Colon (tissue), 2 donors: ENCODE results near the gene RING1.

Source experiments
- FAIRE-seq: peaks from 2 replicates; lab custom pipeline; 2012; peaks lifted over from hg19 to GRCh38; lab: Jason Lieb, UNC
- donor health status: control.
- donor health status: control.

RING1 gene

GRCh38 chr6:33171880-33172687 lies 36.2 kb upstream of the RING1 start:
- no peak for FAIRE-seq

- no peak for FAIRE-seq
Observed at GRCh38 chr6:33172688-33173534, 35.4 kb upstream of the RING1 start.

- no peak for FAIRE-seq
Observed at GRCh38 chr6:33173535-33174180, 34.6 kb upstream of the RING1 start.

GRCh38 chr6:33174784-33175183 lies 33.5 kb upstream of the RING1 start:
- FAIRE-seq = no peak

- FAIRE-seq = no peak
Observed at GRCh38 chr6:33175436-33176069, 32.7 kb upstream of the RING1 start.

- FAIRE-seq = no peak
Observed at GRCh38 chr6:33176906-33177305, 31.4 kb upstream of the RING1 start.

- no peak for FAIRE-seq
Observed at GRCh38 chr6:33177552-33178446, 30.5 kb upstream of the RING1 start.

- FAIRE-seq = no peak
Observed at GRCh38 chr6:33178755-33179475, 29.4 kb upstream of the RING1 start.

- no peak for FAIRE-seq
Observed at GRCh38 chr6:33181141-33181540, 27.2 kb upstream of the RING1 start.

- FAIRE-seq = no peak
Observed at GRCh38 chr6:33183071-33183683, 25.1 kb upstream of the RING1 start.

- FAIRE-seq = no peak
Observed at GRCh38 chr6:33185190-33185589, 23.1 kb upstream of the RING1 start.

- no peak for FAIRE-seq
Observed at GRCh38 chr6:33185654-33186187, 22.6 kb upstream of the RING1 start.

GRCh38 chr6:33187809-33188208 lies 20.5 kb upstream of the RING1 start:
- no peak for FAIRE-seq

- no peak for FAIRE-seq
Observed at GRCh38 chr6:33189164-33189563, 19.1 kb upstream of the RING1 start.

- FAIRE-seq = no peak
Observed at GRCh38 chr6:33189625-33190448, 18.5 kb upstream of the RING1 start.

GRCh38 chr6:33190504-33191107 lies 17.7 kb upstream of the RING1 start:
- FAIRE-seq = no peak

- no peak for FAIRE-seq
Observed at GRCh38 chr6:33191383-33192104, 16.8 kb upstream of the RING1 start.

- FAIRE-seq = no peak
Observed at GRCh38 chr6:33192105-33192646, 16.1 kb upstream of the RING1 start, which contains the start of gene COL11A2. Gene COL11A2, minus strand, starts transcription at chr6:33192467. Its CDS starts 227 bp downstream, at chr6:33192240.
